ENCODE results near the gene SLC27A3. TPM values are rescaled to one million over a fixed set of nuclear protein-coding genes. Genes with fewer than 3 reads are reported as not detected.

The SLC27A3 gene
- total and polyA plus RNA-seq, 11 donors = 7.9 to 37.1 (median 11.0) TPM

DNA sequence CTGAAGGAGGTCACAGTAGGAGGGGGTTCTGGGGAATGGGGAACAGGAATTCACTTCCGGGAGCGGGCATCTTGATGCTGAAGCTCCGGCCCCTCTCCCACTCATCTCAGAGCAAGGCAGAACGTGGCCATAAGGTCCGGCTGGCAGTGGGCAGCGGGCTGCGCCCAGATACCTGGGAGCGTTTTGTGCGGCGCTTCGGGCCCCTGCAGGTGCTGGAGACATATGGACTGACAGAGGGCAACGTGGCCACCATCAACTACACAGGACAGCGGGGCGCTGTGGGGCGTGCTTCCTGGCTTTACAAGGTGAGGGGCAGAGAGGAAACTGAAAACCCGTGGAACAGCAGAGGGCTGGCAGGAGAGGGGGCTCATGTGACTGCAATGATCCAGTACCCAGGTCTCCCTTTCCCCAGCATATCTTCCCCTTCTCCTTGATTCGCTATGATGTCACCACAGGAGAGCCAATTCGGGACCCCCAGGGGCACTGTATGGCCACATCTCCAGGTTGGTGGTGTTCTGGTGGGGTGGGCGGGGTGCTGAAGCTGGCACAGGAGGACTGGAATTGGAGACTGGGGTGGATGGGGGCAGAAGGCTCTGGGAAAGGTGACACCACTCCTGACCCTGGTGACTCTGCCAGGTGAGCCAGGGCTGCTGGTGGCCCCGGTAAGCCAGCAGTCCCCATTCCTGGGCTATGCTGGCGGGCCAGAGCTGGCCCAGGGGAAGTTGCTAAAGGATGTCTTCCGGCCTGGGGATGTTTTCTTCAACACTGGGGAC lies 3.0 kb downstream of the SLC27A3 start:
- Histone ChIP-seq H3K9me3 (no peaks in the 10 kb centered on the region), H3K36me3 (peaks cover 0 to 22% (median under 1%) of the 10 kb centered on the region in 9 donors), H3K27ac (no peak overlapping the region), H3K4me1 (peaks cover 5 to 76% (median 52%) of the 10 kb centered on the region in 12 donors), H3K4me3 (no peak overlapping the region), H3K27me3 (no peaks in the 10 kb centered on the region)
- ATAC-seq = no peak
- TF ChIP-seq, protein P1, sequence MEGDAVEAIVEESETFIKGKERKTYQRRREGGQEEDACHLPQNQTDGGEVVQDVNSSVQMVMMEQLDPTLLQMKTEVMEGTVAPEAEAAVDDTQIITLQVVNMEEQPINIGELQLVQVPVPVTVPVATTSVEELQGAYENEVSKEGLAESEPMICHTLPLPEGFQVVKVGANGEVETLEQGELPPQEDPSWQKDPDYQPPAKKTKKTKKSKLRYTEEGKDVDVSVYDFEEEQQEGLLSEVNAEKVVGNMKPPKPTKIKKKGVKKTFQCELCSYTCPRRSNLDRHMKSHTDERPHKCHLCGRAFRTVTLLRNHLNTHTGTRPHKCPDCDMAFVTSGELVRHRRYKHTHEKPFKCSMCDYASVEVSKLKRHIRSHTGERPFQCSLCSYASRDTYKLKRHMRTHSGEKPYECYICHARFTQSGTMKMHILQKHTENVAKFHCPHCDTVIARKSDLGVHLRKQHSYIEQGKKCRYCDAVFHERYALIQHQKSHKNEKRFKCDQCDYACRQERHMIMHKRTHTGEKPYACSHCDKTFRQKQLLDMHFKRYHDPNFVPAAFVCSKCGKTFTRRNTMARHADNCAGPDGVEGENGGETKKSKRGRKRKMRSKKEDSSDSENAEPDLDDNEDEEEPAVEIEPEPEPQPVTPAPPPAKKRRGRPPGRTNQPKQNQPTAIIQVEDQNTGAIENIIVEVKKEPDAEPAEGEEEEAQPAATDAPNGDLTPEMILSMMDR (IDR thresholded peaks at IDR 0.05) = no peak
- TF ChIP-seq POLR2A (IDR thresholded peaks at IDR 0.05) = no peak
- intact Hi-C loops (cut with DNase I) = no loop called here
- peak in 2 of 5 donors; percentile 27 to 34 for DNase-seq
- 88 to 95% (median 92%) methylated on average over 22 of the region's 22 CpGs for WGBS, 4 donors

DNA sequence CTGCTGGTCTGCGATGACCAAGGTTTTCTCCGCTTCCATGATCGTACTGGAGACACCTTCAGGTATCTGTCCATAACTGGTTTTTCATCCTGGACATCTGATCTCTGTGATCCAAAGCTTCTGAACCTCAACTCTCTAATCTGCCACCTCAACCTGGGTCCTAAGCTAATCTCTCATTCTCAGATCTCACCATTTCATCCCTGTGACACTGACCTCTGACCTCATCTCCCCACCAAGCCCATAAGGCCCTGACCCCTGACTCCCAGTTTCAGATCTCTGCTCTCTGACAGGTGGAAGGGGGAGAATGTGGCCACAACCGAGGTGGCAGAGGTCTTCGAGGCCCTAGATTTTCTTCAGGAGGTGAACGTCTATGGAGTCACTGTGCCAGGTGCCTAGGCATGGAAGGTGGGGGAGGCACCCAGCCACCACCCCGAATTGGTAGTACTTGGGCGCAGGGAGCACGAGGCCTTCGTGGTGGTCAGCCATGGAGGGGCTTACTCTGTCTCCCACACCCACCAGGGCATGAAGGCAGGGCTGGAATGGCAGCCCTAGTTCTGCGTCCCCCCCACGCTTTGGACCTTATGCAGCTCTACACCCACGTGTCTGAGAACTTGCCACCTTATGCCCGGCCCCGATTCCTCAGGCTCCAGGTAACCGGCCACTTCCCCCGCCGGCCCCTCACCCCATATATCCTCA lies 3.8 kb downstream of the SLC27A3 start:
- ATAC-seq = no peak
- 89 to 93% (median 90%) methylated on average over 16 to 18 of the region's 18 CpGs for WGBS, 4 donors
- peaks cover 0 to 22% (median 0%) of the 10 kb centered on the region in 9 donors for H3K36me3 ChIP-seq
- no peak overlapping the region for H3K4me3 ChIP-seq
- H3K4me1 ChIP-seq = peaks cover 5 to 70% (median 50%) of the 10 kb centered on the region in 12 donors
- no peaks in the 10 kb centered on the region for H3K9me3 ChIP-seq
- TF ChIP-seq, protein P1 (IDR thresholded peaks at IDR 0.05) = no peak
- no peak for TF ChIP-seq POLR2A (IDR thresholded peaks at IDR 0.05)
- H3K27me3 ChIP-seq = no peaks in the 10 kb centered on the region
- DNase-seq = peak in 1 of 5 donors; percentile 36
- intact Hi-C loops (cut with DNase I) = no loop called here
- H3K27ac ChIP-seq = no peak overlapping the region

DNA sequence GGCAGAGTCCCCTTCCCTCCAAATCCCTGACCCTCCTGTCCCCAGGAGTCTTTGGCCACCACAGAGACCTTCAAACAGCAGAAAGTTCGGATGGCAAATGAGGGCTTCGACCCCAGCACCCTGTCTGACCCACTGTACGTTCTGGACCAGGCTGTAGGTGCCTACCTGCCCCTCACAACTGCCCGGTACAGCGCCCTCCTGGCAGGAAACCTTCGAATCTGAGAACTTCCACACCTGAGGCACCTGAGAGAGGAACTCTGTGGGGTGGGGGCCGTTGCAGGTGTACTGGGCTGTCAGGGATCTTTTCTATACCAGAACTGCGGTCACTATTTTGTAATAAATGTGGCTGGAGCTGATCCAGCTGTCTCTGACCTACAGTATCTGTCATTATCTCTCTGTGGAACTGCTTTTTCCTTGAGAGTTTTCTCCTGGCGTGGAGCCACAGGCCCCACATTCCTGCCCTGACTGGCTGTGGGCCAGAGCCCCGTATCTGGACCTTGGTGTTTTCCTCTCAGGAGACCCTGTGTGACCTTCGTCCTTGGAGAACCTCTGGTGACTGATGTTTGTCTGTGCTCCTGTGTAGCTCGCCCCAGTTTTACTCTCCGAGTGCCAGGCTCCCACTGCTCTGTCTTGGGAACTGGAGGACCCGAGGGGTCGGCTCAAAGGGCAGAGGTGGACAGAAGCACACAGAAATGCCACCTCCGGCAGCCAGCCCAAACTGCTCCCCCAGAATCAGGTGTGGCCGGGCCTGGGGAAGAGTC lies 4.8 kb downstream of the SLC27A3 start:
- Histone ChIP-seq H3K4me3 (no peak overlapping the region), H3K27ac (peak overlapping the region in 1 of 12 donors; percentile 14), H3K27me3 (no peaks in the 10 kb centered on the region), H3K4me1 (peaks cover 5 to 63% (median 43%) of the 10 kb centered on the region in 12 donors), H3K9me3 (no peaks in the 10 kb centered on the region), H3K36me3 (peaks cover 0 to 22% (median 0%) of the 10 kb centered on the region in 9 donors)
- ATAC-seq (no peak), DNase-seq (peak in 2 of 5 donors; percentile 16 to 35)
- intact Hi-C loops (cut with DNase I) = no loop called here
- WGBS, 4 donors = 43 to 51% (median 46%) methylated on average over 17 of the region's 17 CpGs
- no peak for TF ChIP-seq POLR2A (IDR thresholded peaks at IDR 0.05)
- TF ChIP-seq, protein P1 (IDR thresholded peaks at IDR 0.05) = no peak

Measured in heart left ventricle (tissue), 16 donors.